ENCODE measurements around the gene KIAA0753. TPM values are rescaled to one million over a fixed set of nuclear protein-coding genes. Genes with fewer than 3 reads are reported as not detected.
A peak's percentile ranks its signal among the peaks of the same experiment; 100 is the strongest.

Gene KIAA0753
- total RNA-seq, 2 experiments from 2014 or later: 16.3 to 17.6 TPM

DNA sequence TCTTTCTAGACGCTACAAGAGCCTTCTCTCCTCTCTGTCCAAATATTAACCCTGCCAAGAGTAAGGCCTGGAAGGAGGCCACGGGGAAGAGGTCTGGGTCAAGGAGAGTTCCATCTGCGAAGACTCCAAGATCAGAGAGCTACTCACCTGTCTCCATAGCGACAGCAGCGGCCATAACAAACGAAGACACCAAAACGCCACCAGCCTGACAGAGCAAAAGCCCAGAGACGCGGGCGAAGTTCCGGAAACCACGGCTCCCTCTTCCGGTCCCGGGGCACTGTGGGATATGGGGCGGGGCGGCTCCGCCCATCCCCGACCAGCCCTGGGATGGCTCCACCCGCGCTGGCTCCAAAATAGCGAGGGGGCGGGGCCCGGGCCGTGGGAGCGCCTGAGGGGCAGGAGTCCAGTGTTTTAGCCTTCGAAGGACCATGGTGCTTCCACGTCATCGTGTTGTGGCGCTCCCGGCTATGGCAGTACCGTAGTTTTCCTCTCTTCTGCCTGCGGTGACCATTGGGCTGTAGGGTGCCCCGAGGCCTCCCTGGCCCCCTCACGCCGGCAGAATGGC is 10.9 kb upstream of the KIAA0753 start, which contains the start of the genes C17orf100 and MED31:
C17orf100 (plus strand) TSS at position 409 of the 565 bp plus-strand sequence; CDS start at position 561, 152 bp downstream.
MED31 (minus strand) TSS at position 252 of the 565 bp plus-strand sequence; CDS start at position 175, 77 bp downstream.
- H3K36me3 Mint-ChIP-seq (ENCODE audit: low read depth): peaks cover 29% of the 10 kb centered on the region
- CTCF ChIA-PET: interaction anchor here (0.6 to 1.3 kb wide), 3 partner anchors 12 to 181 kb away, joined by 3 to 4 read pairs (median 4); a partner anchor contains a TSS
- H3K27ac Mint-ChIP-seq: peak within 1 kb of the TSS; percentile 98

DNA sequence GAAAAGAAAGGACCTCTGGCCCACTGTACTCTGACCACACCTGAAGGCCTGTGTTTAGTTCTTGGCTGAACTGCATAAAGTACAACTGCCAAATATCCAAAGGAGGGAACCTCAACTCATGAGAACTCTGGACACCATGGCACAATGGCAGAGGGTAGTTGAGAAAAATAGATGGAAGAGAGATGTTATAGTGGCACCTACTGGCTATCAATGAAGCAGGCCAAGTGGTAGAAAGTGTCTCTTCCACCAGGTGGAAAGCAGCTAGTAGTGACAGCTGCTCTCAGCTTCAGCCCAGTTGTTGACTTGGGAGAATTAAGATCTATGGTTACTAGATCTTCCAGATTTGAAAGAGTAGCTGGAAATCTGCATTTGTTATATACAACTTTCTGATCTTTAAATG is 7.7 kb upstream of the KIAA0753 start:
- Mint-ChIP-seq H3K4me3 (no peak overlapping the region), H3K9me3 (no peaks in the 10 kb centered on the region), H3K36me3 (ENCODE audit: low read depth) (peaks cover 38% of the 10 kb centered on the region), H3K27me3 (no peaks in the 10 kb centered on the region), H3K27ac (no peak overlapping the region), H3K4me1 (peaks cover 67% of the 10 kb centered on the region)
- POLR2A ChIA-PET: no interaction called here
- CTCF ChIA-PET: interaction anchor here (0.6 to 0.9 kb wide), 2 partner anchors 11 to 173 kb away, joined by 3 to 4 read pairs; no protein-coding TSS in a partner anchor
- peak; percentile 25 for DNase-seq

More for the DNA sequence above, 10.9 kb upstream of the KIAA0753 start, which contains the start of the genes C17orf100 and MED31:
- H3K9me3 Mint-ChIP-seq: no peaks in the 10 kb centered on the region
- peaks cover 63% of the 10 kb centered on the region for H3K4me1 Mint-ChIP-seq
- peaks cover 3% of the 10 kb centered on the region for H3K27me3 Mint-ChIP-seq
- DNase-seq: peak; percentile 96
- POLR2A ChIA-PET: interaction anchor here (1.0 kb wide), 1 partner anchor 9 kb away, joined by 6 read pairs; no protein-coding TSS in a partner anchor
- peak within 1 kb of the TSS; percentile 91 for H3K4me3 Mint-ChIP-seq

DNA sequence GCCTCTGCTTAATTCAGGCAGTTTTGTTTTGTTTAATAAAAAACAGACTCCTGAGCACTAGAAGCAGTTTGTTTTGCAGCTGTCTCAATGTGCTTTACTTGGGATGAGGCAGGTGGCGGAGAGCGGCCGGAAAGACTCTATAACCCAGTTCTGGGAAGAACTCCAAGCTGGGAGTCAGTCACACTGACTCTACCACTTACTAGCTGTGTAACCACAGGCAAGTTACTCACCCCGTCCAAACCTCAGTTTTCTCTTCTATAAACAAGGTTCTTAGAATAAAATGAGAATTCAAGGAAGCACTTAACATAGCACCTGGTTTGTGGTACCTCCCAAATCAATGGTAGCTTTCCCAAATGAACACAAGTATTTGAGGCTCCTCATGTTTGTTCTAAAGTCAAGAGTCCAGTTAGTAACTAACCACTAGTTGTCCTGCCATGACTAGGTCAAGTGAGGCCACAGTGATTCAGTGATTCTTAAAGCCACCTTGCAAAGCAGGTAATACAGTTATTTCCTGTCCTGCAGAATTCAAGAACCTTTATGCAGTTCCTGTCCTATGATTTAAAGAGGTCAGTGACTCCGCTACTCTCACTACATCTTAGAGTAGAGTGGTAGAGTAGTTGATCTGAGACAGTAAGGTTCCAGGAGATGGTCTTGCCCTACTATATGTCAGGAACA is 3.1 kb upstream of the KIAA0753 start:
- CTCF ChIA-PET: interaction anchor here (1.1 kb wide), 1 partner anchor 26 kb away, joined by 3 read pairs; no protein-coding TSS in a partner anchor
- H3K36me3 Mint-ChIP-seq (ENCODE audit: low read depth): peaks cover 44% of the 10 kb centered on the region
- no peaks in the 10 kb centered on the region for H3K27me3 Mint-ChIP-seq
- no peak overlapping the region for H3K4me3 Mint-ChIP-seq
- no peaks in the 10 kb centered on the region for H3K9me3 Mint-ChIP-seq
- peaks cover 68% of the 10 kb centered on the region for H3K4me1 Mint-ChIP-seq
- POLR2A ChIA-PET: no interaction called here
- H3K27ac Mint-ChIP-seq: no peak overlapping the region
- no peak for DNase-seq

DNA sequence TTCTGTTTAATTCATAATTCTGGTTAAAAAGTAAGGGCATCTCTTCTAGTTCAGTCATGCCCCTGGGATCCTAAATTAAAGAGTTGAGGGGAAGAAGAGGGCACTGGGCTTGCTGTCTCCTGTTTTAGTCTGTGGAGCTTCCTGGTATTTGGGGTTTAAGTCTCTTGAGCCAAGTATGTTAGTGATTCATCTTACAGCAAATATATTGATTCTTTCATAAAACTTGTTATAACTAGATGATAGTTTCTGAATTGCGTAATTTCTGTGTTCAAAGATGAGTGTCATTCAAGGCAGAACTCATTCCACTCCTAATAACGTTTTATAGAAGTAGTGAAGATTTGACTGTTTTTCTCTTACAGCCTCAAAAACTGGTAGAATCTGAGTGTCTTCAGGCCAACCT is 2.1 kb upstream of the KIAA0753 start:
- no peak for DNase-seq

DNA sequence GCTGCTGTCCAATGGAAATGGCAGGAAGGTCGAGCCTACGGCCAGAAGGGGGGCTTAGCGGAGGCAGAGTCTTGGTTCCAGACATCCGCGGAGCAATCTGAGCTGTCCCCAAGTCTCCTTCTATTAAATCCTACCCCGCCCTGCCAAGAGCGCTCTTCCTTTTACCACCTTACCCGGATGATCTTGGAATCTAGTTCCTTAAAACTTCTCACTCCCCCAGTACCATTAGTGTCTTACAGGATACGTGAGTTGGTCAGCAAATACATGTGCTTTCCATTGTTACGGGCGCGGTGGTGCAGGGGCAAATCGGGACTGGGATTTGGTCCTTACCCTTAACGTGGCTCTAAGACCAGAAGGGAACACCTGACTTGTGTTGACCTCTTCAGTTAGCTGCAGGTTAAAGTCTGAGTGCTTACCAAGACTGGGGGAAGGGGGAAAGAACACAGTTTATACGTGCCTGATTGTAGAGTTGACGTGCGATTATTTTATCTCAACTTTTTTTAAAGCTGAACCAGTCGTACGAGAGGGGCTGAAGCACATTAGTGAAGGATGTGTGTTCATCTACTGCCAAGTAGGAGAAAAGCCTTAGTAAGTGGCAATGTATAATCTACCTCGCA is 844 bp upstream of the KIAA0753 start:
- ChIA-PET POLR2A (interaction anchor here (2.0 kb wide), 1 partner anchor 10 kb away, joined by 6 read pairs; the partner anchor contains the start of genes C17orf100 and MED31), CTCF (interaction anchor here (0.7 kb wide), 1 partner anchor 24 kb away, joined by 3 read pairs; no protein-coding TSS in a partner anchor)
- Mint-ChIP-seq H3K36me3 (ENCODE audit: low read depth) (peaks cover 34% of the 10 kb centered on the region), H3K27me3 (no peaks in the 10 kb centered on the region), H3K4me3 (peak overlapping the region; percentile 94), H3K4me1 (peaks cover 61% of the 10 kb centered on the region), H3K9me3 (no peaks in the 10 kb centered on the region), H3K27ac (peak overlapping the region; percentile 96)
- DNase-seq: peak; percentile 21

More for the DNA sequence above, 2.1 kb upstream of the KIAA0753 start:
- Mint-ChIP-seq H3K9me3 (no peaks in the 10 kb centered on the region), H3K27ac (no peak overlapping the region), H3K36me3 (ENCODE audit: low read depth) (peaks cover 38% of the 10 kb centered on the region), H3K27me3 (no peaks in the 10 kb centered on the region), H3K4me3 (peak overlapping the region; percentile 28), H3K4me1 (peaks cover 67% of the 10 kb centered on the region)
- ChIA-PET CTCF (interaction anchor here (1.1 kb wide), 1 partner anchor 503 kb away, joined by 4 read pairs; no protein-coding TSS in a partner anchor), POLR2A (interaction anchor here (2.0 kb wide), 1 partner anchor 9 kb away, joined by 6 read pairs; the partner anchor contains the start of genes C17orf100 and MED31)

DNA sequence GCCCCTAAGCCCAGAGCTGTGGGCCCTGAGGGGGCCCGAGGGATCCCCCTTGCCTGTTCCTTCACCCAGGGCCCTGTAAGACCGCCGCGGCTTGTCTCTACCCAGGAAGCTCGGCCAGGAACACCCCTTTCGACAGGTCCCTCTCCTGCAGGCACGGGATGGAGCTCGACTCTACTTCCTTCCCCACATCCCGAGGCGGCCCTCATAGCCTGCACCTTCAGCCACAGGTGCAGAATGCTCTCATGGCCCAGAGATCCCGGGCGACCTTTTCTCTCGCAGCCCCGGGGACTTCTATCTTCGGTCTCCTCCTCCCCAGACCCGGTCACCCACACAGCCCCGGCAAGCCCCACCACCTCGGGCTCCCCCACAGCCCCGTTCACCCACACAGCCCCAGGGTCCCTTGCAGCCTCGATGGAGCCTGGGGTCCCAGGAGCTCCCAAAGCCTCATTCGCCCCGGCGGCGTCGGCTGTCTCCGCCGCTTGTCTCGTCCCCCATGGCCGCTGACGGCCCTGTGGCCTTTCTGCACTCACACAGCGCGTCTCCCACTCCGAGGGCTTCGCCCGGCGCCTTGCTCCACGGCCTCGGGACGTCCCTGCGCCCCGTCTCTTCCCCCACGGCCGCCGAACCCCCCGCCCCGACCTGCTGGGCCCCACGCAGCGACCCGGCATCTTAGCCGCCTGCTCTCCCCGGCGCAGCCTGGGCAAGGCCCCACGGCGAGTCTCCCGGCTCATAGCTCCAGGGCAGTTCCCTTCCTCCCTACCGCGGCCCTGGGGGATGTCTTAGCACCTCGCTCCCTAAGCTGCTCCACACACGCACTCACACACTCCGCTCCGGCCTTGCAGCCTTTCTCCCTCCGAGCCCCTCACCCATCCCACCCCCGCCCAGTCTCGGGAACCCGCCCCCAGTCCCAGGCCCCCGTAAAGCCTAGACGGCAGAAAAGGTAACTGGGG is 650 bp downstream of the KIAA0753 start:
- H3K4me1 Mint-ChIP-seq: peaks cover 55% of the 10 kb centered on the region
- peak overlapping the region; percentile 94 for H3K4me3 Mint-ChIP-seq
- ChIA-PET CTCF (interaction anchor here (1.1 to 1.3 kb wide), 2 partner anchors 11 to 17 kb away, joined by 3 to 4 read pairs; partner anchors contain the start of gene MED31), POLR2A (no interaction called here)
- peak; percentile 42 for DNase-seq
- peak overlapping the region; percentile 96 for H3K27ac Mint-ChIP-seq
- peaks cover 33% of the 10 kb centered on the region for H3K36me3 Mint-ChIP-seq (ENCODE audit: low read depth)
- H3K27me3 Mint-ChIP-seq: no peaks in the 10 kb centered on the region
- no peaks in the 10 kb centered on the region for H3K9me3 Mint-ChIP-seq

DNA sequence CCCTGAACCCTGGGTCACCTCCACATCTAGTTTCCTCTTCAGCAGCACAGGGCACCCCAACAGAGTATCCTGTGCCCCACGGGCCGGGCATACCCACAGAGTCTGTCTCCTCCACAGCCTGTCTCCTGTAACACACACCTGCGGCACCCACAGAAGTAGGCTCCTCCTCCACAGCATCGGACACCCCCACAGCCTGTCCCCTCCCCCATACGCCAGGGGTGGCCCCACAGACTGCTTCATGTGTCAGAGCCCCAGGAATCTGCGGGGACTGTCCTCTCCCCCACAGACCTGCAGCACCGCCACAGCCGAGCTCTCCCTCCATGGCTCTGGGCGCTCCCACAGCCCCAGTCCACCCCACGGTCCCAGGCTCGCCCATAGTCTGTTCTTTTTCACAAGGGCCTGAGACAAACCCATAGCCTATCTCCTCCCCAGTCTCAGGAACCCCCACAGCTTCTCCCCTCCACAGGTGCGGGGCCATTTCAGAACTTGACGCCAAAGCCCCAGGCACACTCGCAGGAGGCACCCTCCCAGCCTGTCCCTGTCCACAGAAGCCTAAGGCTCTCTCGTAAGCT is 1.4 kb downstream of the KIAA0753 start:
- CTCF ChIA-PET: interaction anchor here (1.1 to 1.3 kb wide), 2 partner anchors 12 to 17 kb away, joined by 3 to 4 read pairs; partner anchors contain the start of gene MED31
- H3K27ac Mint-ChIP-seq: peak overlapping the region; percentile 96
- POLR2A ChIA-PET: no interaction called here
- H3K4me3 Mint-ChIP-seq: peak overlapping the region; percentile 94
- peak; percentile 15 for DNase-seq
- no peaks in the 10 kb centered on the region for H3K9me3 Mint-ChIP-seq
- H3K4me1 Mint-ChIP-seq: peaks cover 49% of the 10 kb centered on the region
- H3K27me3 Mint-ChIP-seq: no peaks in the 10 kb centered on the region
- H3K36me3 Mint-ChIP-seq (ENCODE audit: low read depth): peaks cover 30% of the 10 kb centered on the region

DNA sequence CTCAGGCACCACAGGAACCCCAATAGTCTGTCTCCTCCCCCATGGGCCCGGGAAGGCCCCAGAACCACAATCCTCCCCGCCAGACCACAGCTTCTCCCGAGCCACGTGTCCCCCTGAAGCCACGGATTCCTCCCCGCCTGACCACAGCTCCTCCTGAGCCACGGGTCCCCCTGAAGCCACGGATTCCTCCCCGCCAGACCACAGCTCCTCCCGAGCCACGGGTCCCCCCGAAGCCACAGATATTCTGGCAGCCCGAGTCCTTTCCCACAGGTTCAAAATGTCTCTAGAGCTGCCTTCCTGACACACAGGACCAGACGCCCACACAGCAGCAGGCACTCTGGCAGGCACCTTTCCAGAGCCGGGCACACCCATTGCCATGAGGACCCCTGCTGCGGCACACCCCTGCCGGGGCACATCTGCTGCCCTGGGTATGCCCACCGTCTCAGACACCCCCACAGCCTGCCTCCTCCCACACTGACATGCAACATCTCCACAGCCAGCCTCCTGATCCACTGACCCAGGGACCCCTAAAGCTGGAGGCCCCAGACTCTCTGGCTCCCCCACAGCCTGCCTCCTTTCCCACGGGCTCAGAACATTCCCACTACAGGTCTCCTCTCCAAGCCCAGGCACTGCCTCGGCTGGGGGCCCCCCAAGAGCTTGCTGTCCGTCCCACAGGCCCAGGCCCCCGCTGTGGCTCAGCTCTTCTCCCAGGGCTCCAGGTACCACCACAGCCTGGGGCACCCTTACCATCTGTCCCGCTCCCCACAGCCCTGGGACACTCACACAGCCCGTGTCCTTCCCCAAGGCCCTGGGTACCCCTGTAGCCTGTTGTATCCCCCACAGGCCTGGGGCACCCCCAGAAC is 2.2 kb downstream of the KIAA0753 start:
- Mint-ChIP-seq H3K27ac (no peak overlapping the region), H3K9me3 (no peaks in the 10 kb centered on the region), H3K4me3 (peak overlapping the region; percentile 94), H3K4me1 (peaks cover 43% of the 10 kb centered on the region), H3K36me3 (ENCODE audit: low read depth) (peaks cover 28% of the 10 kb centered on the region), H3K27me3 (no peaks in the 10 kb centered on the region)
- DNase-seq: no peak
- POLR2A ChIA-PET: no interaction called here
- CTCF ChIA-PET: no interaction called here

DNA sequence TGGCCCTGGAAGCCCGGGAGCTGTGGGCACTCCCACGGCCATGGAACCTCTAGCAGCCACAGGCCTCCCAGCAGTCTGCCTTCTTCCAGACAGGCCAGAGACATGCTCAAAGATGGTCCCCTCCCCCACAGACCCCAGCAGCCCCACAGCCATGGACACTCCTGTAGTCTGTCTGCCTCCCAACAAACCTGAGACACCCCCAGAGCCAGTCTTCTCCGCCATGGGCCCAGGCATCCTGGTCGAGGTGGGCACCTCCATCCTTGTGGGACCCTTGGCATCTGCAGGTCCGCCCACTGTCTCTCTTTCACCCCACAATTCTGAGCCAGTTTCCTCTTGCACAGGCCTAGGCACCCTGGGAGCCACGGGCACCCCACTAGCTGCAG is 3.1 kb downstream of the KIAA0753 start:
- no peaks in the 10 kb centered on the region for H3K9me3 Mint-ChIP-seq
- no peaks in the 10 kb centered on the region for H3K27me3 Mint-ChIP-seq
- H3K4me1 Mint-ChIP-seq: peaks cover 34% of the 10 kb centered on the region
- no peak overlapping the region for H3K4me3 Mint-ChIP-seq
- DNase-seq: no peak
- no peak overlapping the region for H3K27ac Mint-ChIP-seq
- ChIA-PET CTCF (no interaction called here), POLR2A (no interaction called here)
- peaks cover 28% of the 10 kb centered on the region for H3K36me3 Mint-ChIP-seq (ENCODE audit: low read depth)

DNA sequence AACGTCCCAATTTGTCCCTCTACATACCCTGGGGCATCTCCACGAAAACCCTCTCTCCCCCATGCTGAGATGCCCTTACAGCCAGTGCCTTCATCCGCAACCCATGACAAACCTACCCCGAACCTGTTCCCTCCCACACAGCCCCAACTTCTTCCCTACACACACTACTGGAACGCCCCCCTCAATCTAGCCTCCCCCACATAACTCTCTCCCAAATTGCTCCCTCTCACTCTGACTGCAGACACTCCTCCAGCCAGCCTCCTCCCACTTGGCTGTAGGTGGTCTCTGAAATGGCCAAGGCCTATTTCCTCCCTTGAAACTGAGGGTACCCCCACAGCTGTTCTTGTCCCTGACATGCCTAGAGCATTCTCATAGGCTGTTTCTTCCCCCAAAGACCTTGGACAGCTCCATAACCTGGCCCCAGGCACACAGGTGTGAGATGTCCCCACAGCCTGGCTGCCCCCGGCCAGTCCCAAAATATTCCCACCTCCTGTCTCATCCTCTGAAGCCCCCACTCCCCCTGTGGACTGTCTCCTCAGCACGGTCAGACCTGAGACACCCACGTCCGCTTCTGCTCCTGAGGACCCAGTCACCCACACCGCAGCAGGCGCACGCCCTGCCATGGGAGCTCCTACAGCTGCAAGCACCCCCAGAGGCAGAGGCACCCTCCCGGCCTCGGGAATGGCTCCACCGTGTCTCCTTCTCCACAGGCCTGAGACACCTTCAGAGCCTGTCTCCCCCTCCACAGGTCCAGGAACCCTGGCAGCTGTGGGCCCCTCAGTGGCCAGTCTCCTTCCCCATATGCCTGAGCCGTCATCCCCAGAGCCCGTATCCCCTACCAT is 3.7 kb downstream of the KIAA0753 start:
- ChIA-PET POLR2A (no interaction called here), CTCF (no interaction called here)
- Mint-ChIP-seq H3K9me3 (no peaks in the 10 kb centered on the region), H3K27ac (no peak overlapping the region), H3K4me1 (peaks cover 28% of the 10 kb centered on the region), H3K36me3 (ENCODE audit: low read depth) (peaks cover 31% of the 10 kb centered on the region), H3K4me3 (no peak overlapping the region), H3K27me3 (no peaks in the 10 kb centered on the region)
- no peak for DNase-seq
